ENCODE data around the gene PRKG1.
A peak's percentile ranks its signal among the peaks of the same experiment; 100 is the strongest.

The PRKG1 gene

GRCh38 chr10:52316500-52316899, 1242.2 kb downstream of the PRKG1 start:
- H3K9me3 ChIP-seq (ENCODE audit: insufficient read depth, low read depth, low read length): peaks cover 2% of the 10 kb centered on the region
- no CpG with 5 or more reads among the region's 4 CpGs for WGBS (ENCODE audit: extremely low coverage, insufficient coverage, insufficient read length)
- peaks cover 22% of the 10 kb centered on the region for H3K27me3 ChIP-seq (ENCODE audit: insufficient read depth, low read length)
- H2AK5ac ChIP-seq (ENCODE audit: low read length): no peak overlapping the region
- DNase-seq: no peak
- H2BK12ac ChIP-seq (ENCODE audit: low read length): no peak overlapping the region
- no peak overlapping the region for H3K9ac ChIP-seq (ENCODE audit: low read length)
- no peak overlapping the region for H2BK5ac ChIP-seq (ENCODE audit: low read depth, low read length, poor library complexity)
- no peak overlapping the region for H4K91ac ChIP-seq (ENCODE audit: low read depth, low read length)
- H3K23ac ChIP-seq (ENCODE audit: low read length): no peak overlapping the region
- H4K12ac ChIP-seq (ENCODE audit: low read depth, low read length): no peak overlapping the region
- no peak overlapping the region for H3K14ac ChIP-seq (ENCODE audit: low read length)
- no peaks in the 10 kb centered on the region for H3K79me1 ChIP-seq (ENCODE audit: low read length)
- H3K4me3 ChIP-seq (ENCODE audit: low read depth, low read length): no peak overlapping the region
- peaks cover 2% of the 10 kb centered on the region for H3K79me2 ChIP-seq (ENCODE audit: control insufficient read depth, insufficient read depth, low read length, poor library complexity)
- peaks cover 3 to 8% of the 10 kb centered on the region in 2 experiments for H3K4me1 ChIP-seq (ENCODE audit: control insufficient read depth in 1 of 2, insufficient read depth in 2 of 2, low read length in 2 of 2)
- H3K4ac ChIP-seq (ENCODE audit: low read depth, low read length): no peak overlapping the region
- no peak overlapping the region for H3K27ac ChIP-seq (ENCODE audit: low read depth, low read length)
- H2BK120ac ChIP-seq (ENCODE audit: insufficient read depth, low read length, poor library complexity): no peak overlapping the region
- H3K4me2 ChIP-seq (ENCODE audit: low read length): no peak overlapping the region
- no peak overlapping the region for H3K18ac ChIP-seq (ENCODE audit: low read length)
- no peak overlapping the region for H4K8ac ChIP-seq (ENCODE audit: low read depth, low read length)
- no peaks in the 10 kb centered on the region for H3K36me3 ChIP-seq (ENCODE audit: control insufficient read depth in 1 of 2, insufficient read depth in 2 of 2, low read length in 2 of 2)
- no peak overlapping the region for H2AFZ ChIP-seq (ENCODE audit: insufficient read depth, low read length, poor library complexity)

GRCh38 chr10:52318136-52318701, 1243.9 kb downstream of the PRKG1 start:
- H3K27me3 ChIP-seq (ENCODE audit: insufficient read depth, low read length): peaks cover 21% of the 10 kb centered on the region
- H3K4me2 ChIP-seq (ENCODE audit: low read length): no peak overlapping the region
- H3K79me2 ChIP-seq (ENCODE audit: control insufficient read depth, insufficient read depth, low read length, poor library complexity): peaks cover 2% of the 10 kb centered on the region
- no peak overlapping the region for H3K4ac ChIP-seq (ENCODE audit: low read depth, low read length)
- no peak overlapping the region for H3K14ac ChIP-seq (ENCODE audit: low read length)
- H2BK120ac ChIP-seq (ENCODE audit: insufficient read depth, low read length, poor library complexity): no peak overlapping the region
- H4K12ac ChIP-seq (ENCODE audit: low read depth, low read length): no peak overlapping the region
- no peak overlapping the region for H3K23ac ChIP-seq (ENCODE audit: low read length)
- H4K8ac ChIP-seq (ENCODE audit: low read depth, low read length): no peak overlapping the region
- H3K9ac ChIP-seq (ENCODE audit: low read length): no peak overlapping the region
- H2AFZ ChIP-seq (ENCODE audit: insufficient read depth, low read length, poor library complexity): no peak overlapping the region
- peaks cover 2% of the 10 kb centered on the region for H3K9me3 ChIP-seq (ENCODE audit: insufficient read depth, low read depth, low read length)
- H4K91ac ChIP-seq (ENCODE audit: low read depth, low read length): no peak overlapping the region
- no peak overlapping the region for H2BK5ac ChIP-seq (ENCODE audit: low read depth, low read length, poor library complexity)
- H3K4me3 ChIP-seq (ENCODE audit: low read depth, low read length): no peak overlapping the region
- no peak overlapping the region for H3K27ac ChIP-seq (ENCODE audit: low read depth, low read length)
- H2BK12ac ChIP-seq (ENCODE audit: low read length): no peak overlapping the region
- H3K79me1 ChIP-seq (ENCODE audit: low read length): no peaks in the 10 kb centered on the region
- no peak overlapping the region for H2AK5ac ChIP-seq (ENCODE audit: low read length)
- DNase-seq: no peak
- WGBS (ENCODE audit: extremely low coverage, insufficient coverage, insufficient read length): no CpG with 5 or more reads among the region's 5 CpGs
- H3K18ac ChIP-seq (ENCODE audit: low read length): no peak overlapping the region
- no peaks in the 10 kb centered on the region for H3K36me3 ChIP-seq (ENCODE audit: control insufficient read depth in 1 of 2, insufficient read depth in 2 of 2, low read length in 2 of 2)
- peaks cover 3 to 8% of the 10 kb centered on the region in 2 experiments for H3K4me1 ChIP-seq (ENCODE audit: control insufficient read depth in 1 of 2, insufficient read depth in 2 of 2, low read length in 2 of 2)

- H3K79me1 ChIP-seq (ENCODE audit: low read length): no peaks in the 10 kb centered on the region
- H3K79me2 ChIP-seq (ENCODE audit: control insufficient read depth, insufficient read depth, low read length, poor library complexity): peaks cover 2% of the 10 kb centered on the region
- H2BK12ac ChIP-seq (ENCODE audit: low read length): no peak overlapping the region
- no peak overlapping the region for H2BK5ac ChIP-seq (ENCODE audit: low read depth, low read length, poor library complexity)
- no peak overlapping the region for H3K4me2 ChIP-seq (ENCODE audit: low read length)
- H4K91ac ChIP-seq (ENCODE audit: low read depth, low read length): no peak overlapping the region
- H3K4me1 ChIP-seq (ENCODE audit: control insufficient read depth in 1 of 2, insufficient read depth in 2 of 2, low read length in 2 of 2): peaks cover 3 to 8% of the 10 kb centered on the region in 2 experiments
- H2AK5ac ChIP-seq (ENCODE audit: low read length): no peak overlapping the region
- peaks cover 14% of the 10 kb centered on the region for H3K27me3 ChIP-seq (ENCODE audit: insufficient read depth, low read length)
- H3K18ac ChIP-seq (ENCODE audit: low read length): no peak overlapping the region
- peaks cover 2% of the 10 kb centered on the region for H3K9me3 ChIP-seq (ENCODE audit: insufficient read depth, low read depth, low read length)
- H3K23ac ChIP-seq (ENCODE audit: low read length): no peak overlapping the region
- H2AFZ ChIP-seq (ENCODE audit: insufficient read depth, low read length, poor library complexity): no peak overlapping the region
- H3K36me3 ChIP-seq (ENCODE audit: control insufficient read depth in 1 of 2, insufficient read depth in 2 of 2, low read length in 2 of 2): no peaks in the 10 kb centered on the region
- H2BK120ac ChIP-seq (ENCODE audit: insufficient read depth, low read length, poor library complexity): no peak overlapping the region
- no peak overlapping the region for H3K4me3 ChIP-seq (ENCODE audit: low read depth, low read length)
- no peak overlapping the region for H4K8ac ChIP-seq (ENCODE audit: low read depth, low read length)
- no CpG with 5 or more reads among the region's 7 CpGs for WGBS (ENCODE audit: extremely low coverage, insufficient coverage, insufficient read length)
- no peak overlapping the region for H3K4ac ChIP-seq (ENCODE audit: low read depth, low read length)
- H4K12ac ChIP-seq (ENCODE audit: low read depth, low read length): no peak overlapping the region
- no peak overlapping the region for H3K9ac ChIP-seq (ENCODE audit: low read length)
- no peak overlapping the region for H3K27ac ChIP-seq (ENCODE audit: low read depth, low read length)
- H3K14ac ChIP-seq (ENCODE audit: low read length): no peak overlapping the region
- DNase-seq: peak; percentile 54 to 92
These were observed 1244.7 kb downstream of the PRKG1 start for GRCh38 chr10:52318822-52319464.

- Histone ChIP-seq H3K14ac (ENCODE audit: low read length) (no peak overlapping the region), H3K79me1 (ENCODE audit: low read length) (no peaks in the 10 kb centered on the region), H3K9me3 (ENCODE audit: insufficient read depth, low read depth, low read length) (no peaks in the 10 kb centered on the region), H2BK12ac (ENCODE audit: low read length) (no peak overlapping the region), H4K12ac (ENCODE audit: low read depth, low read length) (no peak overlapping the region), H3K27me3 (ENCODE audit: insufficient read depth, low read length) (peaks cover 4% of the 10 kb centered on the region), H2AFZ (ENCODE audit: insufficient read depth, low read length, poor library complexity) (no peak overlapping the region), H3K23ac (ENCODE audit: low read length) (no peak overlapping the region), H3K79me2 (ENCODE audit: control insufficient read depth, insufficient read depth, low read length, poor library complexity) (no peaks in the 10 kb centered on the region), H4K8ac (ENCODE audit: low read depth, low read length) (no peak overlapping the region), H3K4me2 (ENCODE audit: low read length) (no peak overlapping the region), H3K18ac (ENCODE audit: low read length) (no peak overlapping the region), H3K9ac (ENCODE audit: low read length) (no peak overlapping the region), H4K91ac (ENCODE audit: low read depth, low read length) (no peak overlapping the region), H3K27ac (ENCODE audit: low read depth, low read length) (no peak overlapping the region), H3K4me1 (ENCODE audit: control insufficient read depth in 1 of 2, insufficient read depth in 2 of 2, low read length in 2 of 2) (no peaks in the 10 kb centered on the region), H3K36me3 (ENCODE audit: control insufficient read depth in 1 of 2, insufficient read depth in 2 of 2, low read length in 2 of 2) (no peaks in the 10 kb centered on the region), H2BK5ac (ENCODE audit: low read depth, low read length, poor library complexity) (no peak overlapping the region), H2AK5ac (ENCODE audit: low read length) (no peak overlapping the region), H3K4me3 (ENCODE audit: low read depth, low read length) (no peak overlapping the region), H3K4ac (ENCODE audit: low read depth, low read length) (no peak overlapping the region), H2BK120ac (ENCODE audit: insufficient read depth, low read length, poor library complexity) (no peak overlapping the region)
- no peak for DNase-seq
- WGBS (ENCODE audit: extremely low coverage, insufficient coverage, insufficient read length): no CpG with 5 or more reads among the region's 2 CpGs
These were observed 1245.6 kb downstream of the PRKG1 start for GRCh38 chr10:52319926-52320325.

Data from trophoblast cell (in vitro differentiated cells and primary cell).